GM19324 (cell line): ENCODE data around the gene UBE2N.

Experiments used
- ATAC-seq: cut with Tn5 transposase; IDR thresholded peaks from one replicate; pipeline ENCODE4 v1.9.1; 2021; ENCODE audit warnings: mild to moderate bottlenecking, moderate library complexity; ENCODE audit not compliant: unreplicated experiment, low FRiP score

Gene UBE2N

GRCh38 chr12:93361151-93361919 lies 80.4 kb downstream of the UBE2N start:
- ATAC-seq: no peak

- no peak for ATAC-seq
Measured at GRCh38 chr12:93360688-93361087, 81.1 kb downstream of the UBE2N start.

- no peak for ATAC-seq
Measured at GRCh38 chr12:93358821-93359220, 82.9 kb downstream of the UBE2N start.

- ATAC-seq: no peak
Measured at GRCh38 chr12:93358058-93358457, 83.7 kb downstream of the UBE2N start.

- no peak for ATAC-seq
Measured at GRCh38 chr12:93356214-93356613, 85.5 kb downstream of the UBE2N start.
